DOHH2 (cell line): ENCODE data around the gene LIMS2.

ENCODE experiments used
- CTCF ChIP-seq: fragments of 200-600 bp; sonication (generic); IDR thresholded peaks from one replicate; pipeline ENCODE4 v1.5.1; 2014; ENCODE audit warnings: antibody characterized with exemption, mild to moderate bottlenecking, low read depth, low read length; ENCODE audit not compliant: poor library complexity, severe bottlenecking
- EZH2phosphoT487 ChIP-seq: fragments of 200-600 bp; sonication (generic); IDR thresholded peaks from 2 replicates; pipeline ENCODE4 v1.6.1; 2017; ENCODE audit warnings: borderline replicate concordance, mild to moderate bottlenecking, antibody characterized with exemption, low read length, moderate library complexity, mixed read lengths

- TF ChIP-seq CTCF (no peak), EZH2phosphoT487 (no peak)
Measured at GRCh38 chr2:127629637-127630036, 45.7 kb downstream of the LIMS2 start.
